Suprapubic skin (tissue), 4 donors: ENCODE data around the gene TMEM91. TPM values are rescaled to one million over a fixed set of nuclear protein-coding genes. Genes with fewer than 3 reads are reported as not detected.

Experiments
- DNase-seq, 2 donors: peaks; one replicate each; pipeline ENCODE4 v3.0.0-alpha.2; 2019; ENCODE audit warnings: low spot score in 2 of 2
- H3K27ac ChIP-seq: fragments of 200-600 bp; sonication (generic); one replicate; pipeline ENCODE4 v1.5.1; 2019
- H3K27me3 ChIP-seq: fragments of 200-600 bp; sonication (generic); one replicate; pipeline ENCODE4 v1.5.1; 2019
- H3K36me3 ChIP-seq: fragments of 200-600 bp; sonication (generic); one replicate; pipeline ENCODE4 v1.5.1; 2019
- H3K4me1 ChIP-seq: fragments of 200-600 bp; sonication (generic); one replicate; pipeline ENCODE4 v1.5.1; 2019
- H3K4me3 ChIP-seq: fragments of 200-600 bp; sonication (generic); one replicate; pipeline ENCODE4 v1.5.1; 2019; ENCODE audit warnings: mild to moderate bottlenecking
- H3K9me3 ChIP-seq: fragments of 200-600 bp; sonication (generic); one replicate; pipeline ENCODE4 v1.5.1; 2019
- EP300 ChIP-seq: sonication (generic); formaldehyde crosslinking; IDR thresholded peaks from one replicate; pipeline ENCODE4 v1.6.1; 2017; ENCODE audit warnings: antibody characterized with exemption
- POLR2A ChIP-seq, 2 donors: fragments of 450-650 bp; IDR thresholded peaks; one replicate each; pipeline ENCODE4 v1.6.1; 2017; ENCODE audit warnings: antibody characterized with exemption in 2 of 2, mild to moderate bottlenecking in 2 of 2, moderate library complexity in 2 of 2
- POLR2AphosphoS5 ChIP-seq, 3 donors: sonication (generic); formaldehyde crosslinking; IDR thresholded peaks; one replicate each; pipeline ENCODE4 v1.6.1; 2017; ENCODE audit warnings: antibody characterized with exemption in 3 of 3
- WGBS: methylation state at CpG from one replicate; pipeline ENCODE4 v1.1.5; 2018; 5-methylcytosine and 5-hydroxymethylcytosine counted together
- total RNA-seq, 4 donors: library from RNA; depleted of rRNA; stranded (reverse); fragments of >200 nt; gene quantifications; one replicate each; pipeline ENCODE4 v1.1.0, GENCODE V29; 2016
- TF ChIP-seq, protein P1 (sequence below), 2 donors: fragments of 200-600 bp in 1 of 2; fragments of 450-650 bp in 1 of 2; sonication (generic) in 1 of 2; IDR thresholded peaks; one replicate each; pipeline ENCODE4 v1.5.1; 2016 to 2019; ENCODE audit warnings: antibody characterized with exemption in 2 of 2, mild to moderate bottlenecking in 1 of 2, moderate library complexity in 1 of 2

Gene TMEM91
- total RNA-seq, 4 donors from 2014 or later: 29.6 to 109 (median 88.1) TPM

DNA sequence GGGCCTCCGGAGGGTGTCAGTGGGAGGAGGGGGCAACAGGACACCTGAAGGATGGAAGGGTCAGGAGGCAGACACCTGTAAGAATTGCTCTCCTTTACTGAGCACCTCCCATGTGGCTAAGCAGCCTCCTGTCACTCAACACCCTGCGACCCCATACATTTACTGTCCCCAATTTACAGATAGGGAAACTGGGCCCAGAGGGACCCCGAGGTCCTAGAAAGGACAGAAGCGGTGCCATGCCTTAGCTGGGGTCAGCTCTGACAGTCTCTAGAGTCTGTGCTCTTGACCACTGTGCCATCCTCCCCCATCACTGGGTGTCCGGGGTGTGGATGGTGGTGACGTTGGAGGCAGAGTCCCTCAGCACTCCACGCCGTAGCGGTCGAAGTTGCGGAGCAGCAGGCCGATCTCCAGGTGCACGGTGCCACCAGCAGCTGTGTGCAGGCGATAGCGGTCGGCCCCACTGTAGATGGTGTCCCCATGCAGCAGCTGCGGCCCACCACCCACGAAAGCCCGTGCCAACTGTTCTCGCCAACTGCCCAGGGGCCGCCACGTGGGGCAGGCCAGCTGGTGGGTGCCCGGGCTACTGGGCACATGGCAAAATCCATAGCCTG, 21.9 kb upstream of the TMEM91 start:
- TF ChIP-seq EP300 (no peak), POLR2A (IDR thresholded peaks at IDR 0.05) (no peak), POLR2AphosphoS5 (IDR thresholded peaks at IDR 0.05) (no peak)
- TF ChIP-seq, protein P1, sequence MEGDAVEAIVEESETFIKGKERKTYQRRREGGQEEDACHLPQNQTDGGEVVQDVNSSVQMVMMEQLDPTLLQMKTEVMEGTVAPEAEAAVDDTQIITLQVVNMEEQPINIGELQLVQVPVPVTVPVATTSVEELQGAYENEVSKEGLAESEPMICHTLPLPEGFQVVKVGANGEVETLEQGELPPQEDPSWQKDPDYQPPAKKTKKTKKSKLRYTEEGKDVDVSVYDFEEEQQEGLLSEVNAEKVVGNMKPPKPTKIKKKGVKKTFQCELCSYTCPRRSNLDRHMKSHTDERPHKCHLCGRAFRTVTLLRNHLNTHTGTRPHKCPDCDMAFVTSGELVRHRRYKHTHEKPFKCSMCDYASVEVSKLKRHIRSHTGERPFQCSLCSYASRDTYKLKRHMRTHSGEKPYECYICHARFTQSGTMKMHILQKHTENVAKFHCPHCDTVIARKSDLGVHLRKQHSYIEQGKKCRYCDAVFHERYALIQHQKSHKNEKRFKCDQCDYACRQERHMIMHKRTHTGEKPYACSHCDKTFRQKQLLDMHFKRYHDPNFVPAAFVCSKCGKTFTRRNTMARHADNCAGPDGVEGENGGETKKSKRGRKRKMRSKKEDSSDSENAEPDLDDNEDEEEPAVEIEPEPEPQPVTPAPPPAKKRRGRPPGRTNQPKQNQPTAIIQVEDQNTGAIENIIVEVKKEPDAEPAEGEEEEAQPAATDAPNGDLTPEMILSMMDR (IDR thresholded peaks at IDR 0.05): no peak
- H3K27ac ChIP-seq: peak overlapping the region; percentile 77
- peaks cover 65% of the 10 kb centered on the region for H3K4me1 ChIP-seq
- H3K27me3 ChIP-seq: no peaks in the 10 kb centered on the region
- peak overlapping the region; percentile 69 for H3K4me3 ChIP-seq
- WGBS: 89% methylated on average over 10 of the region's 23 CpGs
- no peaks in the 10 kb centered on the region for H3K9me3 ChIP-seq
- no peak for DNase-seq
- H3K36me3 ChIP-seq: no peaks in the 10 kb centered on the region

DNA sequence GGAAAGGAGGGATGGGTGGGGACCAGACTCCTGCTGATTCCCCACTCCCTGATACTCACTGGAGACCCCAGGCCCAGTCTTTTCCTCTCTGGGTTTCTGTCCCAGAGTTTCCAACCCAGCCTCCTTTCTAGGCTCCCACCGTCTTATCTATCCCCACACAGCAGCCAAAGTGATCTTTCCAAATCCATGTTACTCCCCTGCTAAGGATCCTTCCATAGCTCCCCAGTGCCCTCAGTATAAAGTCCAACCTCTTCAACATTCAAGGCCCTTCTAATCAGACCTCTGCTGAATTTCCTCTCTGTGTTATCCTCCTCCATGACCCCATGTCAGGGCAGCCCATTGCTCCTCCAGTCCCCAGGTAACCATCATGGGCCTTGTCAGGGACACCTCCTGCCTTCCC, 21.3 kb upstream of the TMEM91 start:
- H3K4me3 ChIP-seq: no peak overlapping the region
- no peak for TF ChIP-seq EP300
- no peak for TF ChIP-seq POLR2AphosphoS5 (IDR thresholded peaks at IDR 0.05)
- TF ChIP-seq POLR2A (IDR thresholded peaks at IDR 0.05): no peak
- TF ChIP-seq, protein P1 (IDR thresholded peaks at IDR 0.05): no peak
- H3K4me1 ChIP-seq: peaks cover 59% of the 10 kb centered on the region
- H3K36me3 ChIP-seq: no peaks in the 10 kb centered on the region
- no peak overlapping the region for H3K27ac ChIP-seq
- no peaks in the 10 kb centered on the region for H3K27me3 ChIP-seq
- DNase-seq: no peak
- H3K9me3 ChIP-seq: no peaks in the 10 kb centered on the region
- WGBS: 95% methylated on average over 1 of the region's 1 CpG

DNA sequence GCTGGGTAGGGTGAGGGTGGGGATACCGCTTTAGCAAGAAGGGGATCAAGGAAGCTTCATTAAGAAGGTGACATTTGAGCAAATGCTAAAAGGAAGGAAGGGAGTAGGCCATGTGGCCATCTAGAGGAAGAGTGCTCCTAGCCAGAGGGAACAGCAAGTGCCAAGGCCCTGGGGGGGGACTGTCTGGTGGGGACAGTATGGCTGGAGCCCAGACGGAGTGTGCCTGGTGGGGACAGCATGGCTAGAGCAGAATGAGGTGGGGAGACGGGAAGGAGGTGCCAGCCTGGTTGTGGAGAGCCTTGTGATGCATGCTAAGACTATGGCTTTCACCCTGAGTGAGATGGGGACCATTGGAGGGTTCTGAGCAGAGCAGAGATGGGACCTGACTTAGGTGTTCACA, 20.5 kb upstream of the TMEM91 start:
- 68% methylated on average over 3 of the region's 3 CpGs for WGBS
- TF ChIP-seq EP300: no peak
- TF ChIP-seq, protein P1 (IDR thresholded peaks at IDR 0.05): no peak
- no peak for TF ChIP-seq POLR2A (IDR thresholded peaks at IDR 0.05)
- TF ChIP-seq POLR2AphosphoS5 (IDR thresholded peaks at IDR 0.05): no peak
- peaks cover 51% of the 10 kb centered on the region for H3K4me1 ChIP-seq

DNA sequence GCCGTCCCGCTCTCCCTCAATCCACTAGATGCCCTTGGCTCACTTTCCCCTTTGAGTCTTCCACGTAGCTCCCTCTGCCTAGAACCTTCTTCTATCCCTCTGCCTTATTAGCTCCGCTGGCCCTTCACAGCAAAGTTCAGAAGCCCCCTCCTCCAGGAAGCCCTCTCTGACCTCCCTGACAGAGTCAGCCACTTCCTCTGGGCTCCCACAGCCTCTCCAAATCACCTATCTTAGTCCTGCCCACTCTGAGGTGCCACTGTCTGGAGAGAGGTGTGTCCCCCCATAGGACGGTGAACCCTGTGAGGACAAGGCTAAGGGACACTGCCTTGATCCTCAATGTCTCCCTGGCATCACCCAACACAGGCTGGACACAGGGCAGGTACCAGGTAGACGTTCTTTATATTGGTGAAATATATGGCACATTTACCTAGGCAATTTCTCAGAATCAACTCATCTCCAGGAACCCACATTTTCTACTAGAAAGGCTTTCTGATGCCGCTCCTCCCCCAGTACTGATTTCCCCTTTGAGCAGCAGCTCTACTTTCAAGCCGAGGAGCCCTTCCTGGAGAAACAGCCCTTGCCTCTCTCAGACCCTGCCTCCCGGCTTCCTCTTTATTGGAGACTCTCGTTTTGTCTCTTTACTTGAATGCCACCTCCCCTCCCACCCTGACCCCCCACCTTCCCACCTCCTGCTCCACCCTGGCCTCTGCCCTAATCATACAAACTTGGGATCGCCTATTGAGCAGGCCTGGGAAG, 19.2 kb upstream of the TMEM91 start:
- H3K27ac ChIP-seq: no peak overlapping the region
- WGBS: 83% methylated on average over 11 of the region's 11 CpGs
- peaks cover 39% of the 10 kb centered on the region for H3K4me1 ChIP-seq

More for the DNA sequence above, 20.5 kb upstream of the TMEM91 start:
- no peaks in the 10 kb centered on the region for H3K27me3 ChIP-seq
- H3K36me3 ChIP-seq: no peaks in the 10 kb centered on the region
- no peaks in the 10 kb centered on the region for H3K9me3 ChIP-seq
- H3K4me3 ChIP-seq: no peak overlapping the region
- no peak for DNase-seq
- H3K27ac ChIP-seq: no peak overlapping the region

DNA sequence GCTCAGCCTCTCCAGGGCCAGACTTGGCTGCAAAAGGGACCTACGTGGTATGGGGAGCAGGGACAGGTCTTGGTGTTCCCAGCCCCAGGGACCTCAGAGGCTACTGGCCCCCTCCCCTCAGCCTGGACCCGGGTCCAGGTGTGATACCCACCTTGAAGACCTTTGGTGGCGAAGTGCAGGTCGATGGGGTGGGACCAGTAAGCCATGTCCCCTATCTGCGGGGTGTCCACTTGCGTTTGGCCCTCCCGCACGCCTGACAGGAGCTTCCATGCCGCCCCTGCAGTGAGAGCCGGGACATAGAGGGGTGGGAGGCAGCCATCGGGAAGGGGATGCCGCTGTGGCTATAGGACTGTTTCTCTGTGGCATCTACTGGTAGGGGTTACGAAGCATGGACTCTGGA, 18.6 kb upstream of the TMEM91 start:
- no peaks in the 10 kb centered on the region for H3K36me3 ChIP-seq
- no peaks in the 10 kb centered on the region for H3K9me3 ChIP-seq
- H3K4me3 ChIP-seq: no peak overlapping the region
- TF ChIP-seq EP300 (no peak), POLR2AphosphoS5 (IDR thresholded peaks at IDR 0.05) (no peak), POLR2A (IDR thresholded peaks at IDR 0.05) (no peak)
- TF ChIP-seq, protein P1 (IDR thresholded peaks at IDR 0.05): no peak
- peaks cover 33% of the 10 kb centered on the region for H3K4me1 ChIP-seq
- no peaks in the 10 kb centered on the region for H3K27me3 ChIP-seq
- DNase-seq: no peak
- no peak overlapping the region for H3K27ac ChIP-seq
- 93% methylated on average over 6 of the region's 13 CpGs for WGBS

More for the DNA sequence above, 19.2 kb upstream of the TMEM91 start:
- DNase-seq: no peak
- H3K9me3 ChIP-seq: no peaks in the 10 kb centered on the region
- no peak overlapping the region for H3K4me3 ChIP-seq
- no peaks in the 10 kb centered on the region for H3K36me3 ChIP-seq
- H3K27me3 ChIP-seq: no peaks in the 10 kb centered on the region
- no peak for TF ChIP-seq POLR2A (IDR thresholded peaks at IDR 0.05)
- no peak for TF ChIP-seq POLR2AphosphoS5 (IDR thresholded peaks at IDR 0.05)
- TF ChIP-seq, protein P1 (IDR thresholded peaks at IDR 0.05): no peak
- TF ChIP-seq EP300: no peak
